Activated CD4-positive, alpha-beta memory T cell treated with anti-CD3 and anti-CD28 coated beads for 36 hours (primary cell): ENCODE data around the gene THUMPD3. TPM values are rescaled to one million over a fixed set of nuclear protein-coding genes. Genes with fewer than 3 reads are reported as not detected.

Experiments used
- CTCF ChIA-PET: fragments of 350-600 bp; sonication (Branson Sonifier 250); formaldehyde crosslinking; loops from one replicate; lab custom pipeline; 2021; ENCODE audit warnings: antibody characterized with exemption, inconsistent platforms; lab: Charles Lee
- POLR2A ChIA-PET: fragments of 350-600 bp; sonication (Branson Sonifier 250); formaldehyde crosslinking; loops from one replicate; lab custom pipeline; 2021; ENCODE audit warnings: antibody characterized with exemption; lab: Charles Lee
- DNase-seq: peaks from one replicate; pipeline ENCODE4 v3.0.0-alpha.2; 2020
- H3K27ac Mint-ChIP-seq: one replicate; pipeline ENCODE4 v1.8.0; 2021; ENCODE audit warnings: mixed read lengths
- H3K27me3 Mint-ChIP-seq: one replicate; pipeline ENCODE4 v1.8.0; 2021; ENCODE audit warnings: mixed read lengths
- H3K36me3 Mint-ChIP-seq: one replicate; pipeline ENCODE4 v1.8.0; 2021; ENCODE audit warnings: mixed read lengths
- H3K4me1 Mint-ChIP-seq: one replicate; pipeline ENCODE4 v1.8.0; 2021; ENCODE audit warnings: low read depth, mixed read lengths
- H3K4me3 Mint-ChIP-seq: one replicate; pipeline ENCODE4 v1.8.0; 2021; ENCODE audit warnings: mild to moderate bottlenecking, mixed read lengths
- H3K9me3 Mint-ChIP-seq: one replicate; pipeline ENCODE4 v1.8.0; 2021; ENCODE audit warnings: mixed read lengths
- intact Hi-C: fragments of 100-400 bp; cut with micrococcal nuclease; formaldehyde crosslinking; loops from one replicate; pipeline ENCODE4 v1.15.1; 2023
- total RNA-seq, 2 experiments: library from RNA; stranded (reverse); gene quantifications; one replicate each; pipeline ENCODE4 v1.2.3, GENCODE V29; 2021

THUMPD3 gene
- total RNA-seq, 2 experiments from 2014 or later = 55.8 to 60.6 TPM

GRCh38 chr3:9399337-9399703 is 36.5 kb downstream of the THUMPD3 start:
- ChIA-PET CTCF (interaction anchor here (0.8 to 1.3 kb wide), 5 partner anchors 13 to 328 kb away, joined by 3 to 4 read pairs (median 3); no protein-coding TSS in a partner anchor), POLR2A (interaction anchor here (0.7 to 5.8 kb wide), 5 partner anchors 17 to 333 kb away, joined by 3 to 72 read pairs (median 3); partner anchors contain the start of gene THUMPD3)
- Mint-ChIP-seq H3K27ac (peak overlapping the region; percentile 78), H3K36me3 (peaks cover 35% of the 10 kb centered on the region), H3K4me1 (peaks cover 60% of the 10 kb centered on the region), H3K9me3 (no peaks in the 10 kb centered on the region), H3K4me3 (peak overlapping the region; percentile 94), H3K27me3 (no peaks in the 10 kb centered on the region)
- intact Hi-C loops = loop anchor here (1.0 to 10.0 kb wide), 5 partner anchors 11 to 533 kb away; partner anchors contain the start of genes ARPC4, CRELD1, JAGN1 and TADA3
- DNase-seq = no peak

GRCh38 chr3:9399746-9400145 is 36.9 kb downstream of the THUMPD3 start:
- Mint-ChIP-seq H3K9me3 (no peaks in the 10 kb centered on the region), H3K4me1 (peaks cover 60% of the 10 kb centered on the region), H3K27me3 (no peaks in the 10 kb centered on the region), H3K36me3 (peaks cover 31% of the 10 kb centered on the region), H3K27ac (peak overlapping the region; percentile 78), H3K4me3 (peak overlapping the region; percentile 94)
- DNase-seq = peak; percentile 37
- POLR2A ChIA-PET = interaction anchor here (0.9 to 5.8 kb wide), 4 partner anchors 17 to 333 kb away, joined by 3 to 72 read pairs (median 4); partner anchors contain the start of gene THUMPD3
- intact Hi-C loops = loop anchor here (1.0 to 10.0 kb wide), 5 partner anchors 11 to 533 kb away; partner anchors contain the start of genes ARPC4, CRELD1, JAGN1 and TADA3
- CTCF ChIA-PET = interaction anchor here (0.8 to 1.3 kb wide), 5 partner anchors 13 to 327 kb away, joined by 3 to 4 read pairs (median 3); no protein-coding TSS in a partner anchor

- H3K27ac Mint-ChIP-seq = no peak overlapping the region
- no peaks in the 10 kb centered on the region for H3K27me3 Mint-ChIP-seq
- H3K4me3 Mint-ChIP-seq = no peak overlapping the region
- DNase-seq = no peak
- ChIA-PET POLR2A (interaction anchor here (0.6 to 5.8 kb wide), 2 partner anchors 20 to 38 kb away, joined by 4 to 72 read pairs; partner anchors contain the start of gene THUMPD3), CTCF (no interaction called here)
- peaks cover 58% of the 10 kb centered on the region for H3K4me1 Mint-ChIP-seq
- peaks cover 22% of the 10 kb centered on the region for H3K36me3 Mint-ChIP-seq
- H3K9me3 Mint-ChIP-seq = no peaks in the 10 kb centered on the region
- intact Hi-C loops = no loop called here
These were observed 37.8 kb downstream of the THUMPD3 start for GRCh38 chr3:9400616-9401015.

- no peak for DNase-seq
- Mint-ChIP-seq H3K27ac (peak overlapping the region; percentile 9), H3K4me1 (peaks cover 59% of the 10 kb centered on the region), H3K4me3 (no peak overlapping the region), H3K9me3 (no peaks in the 10 kb centered on the region), H3K36me3 (peaks cover 17% of the 10 kb centered on the region), H3K27me3 (no peaks in the 10 kb centered on the region)
- intact Hi-C loops = loop anchor here (1.0 kb wide), 1 partner anchor 18 kb away; no protein-coding TSS in a partner anchor
- POLR2A ChIA-PET = no interaction called here
- CTCF ChIA-PET = no interaction called here
These were observed 39.1 kb downstream of the THUMPD3 start for GRCh38 chr3:9401986-9402385.

- no peak for DNase-seq
- Mint-ChIP-seq H3K27me3 (no peaks in the 10 kb centered on the region), H3K27ac (no peak overlapping the region), H3K9me3 (no peaks in the 10 kb centered on the region), H3K36me3 (peaks cover 17% of the 10 kb centered on the region), H3K4me3 (no peak overlapping the region), H3K4me1 (peaks cover 65% of the 10 kb centered on the region)
- CTCF ChIA-PET = interaction anchor here (1.1 kb wide), 1 partner anchor 101 kb away, joined by 3 read pairs; no protein-coding TSS in a partner anchor
- POLR2A ChIA-PET = no interaction called here
- intact Hi-C loops = loop anchor here (1.0 kb wide), 1 partner anchor 18 kb away; no protein-coding TSS in a partner anchor
These were observed 39.8 kb downstream of the THUMPD3 start for GRCh38 chr3:9402410-9403228.

GRCh38 chr3:9403463-9403862 is 40.6 kb downstream of the THUMPD3 start:
- ChIA-PET POLR2A (no interaction called here), CTCF (interaction anchor here (1.1 to 1.7 kb wide), 3 partner anchors 19 to 100 kb away, joined by 3 to 5 read pairs (median 3); no protein-coding TSS in a partner anchor)
- Mint-ChIP-seq H3K9me3 (no peaks in the 10 kb centered on the region), H3K36me3 (peaks cover 11% of the 10 kb centered on the region), H3K4me1 (peaks cover 69% of the 10 kb centered on the region), H3K27ac (no peak overlapping the region), H3K4me3 (no peak overlapping the region), H3K27me3 (no peaks in the 10 kb centered on the region)
- intact Hi-C loops = no loop called here
- DNase-seq = no peak

- CTCF ChIA-PET = interaction anchor here (0.9 to 1.8 kb wide), 4 partner anchors 9 to 51 kb away, joined by 3 to 5 read pairs (median 4); no protein-coding TSS in a partner anchor
- Mint-ChIP-seq H3K4me3 (no peak overlapping the region), H3K9me3 (no peaks in the 10 kb centered on the region), H3K4me1 (peaks cover 74% of the 10 kb centered on the region), H3K27ac (no peak overlapping the region), H3K36me3 (peaks cover 3% of the 10 kb centered on the region), H3K27me3 (no peaks in the 10 kb centered on the region)
- intact Hi-C loops = no loop called here
- DNase-seq = no peak
- POLR2A ChIA-PET = interaction anchor here (0.8 to 1.3 kb wide), 3 partner anchors 8 to 12 kb away, joined by 3 to 10 read pairs (median 3); no protein-coding TSS in a partner anchor
These were observed 41.8 kb downstream of the THUMPD3 start for GRCh38 chr3:9404680-9405079.

GRCh38 chr3:9405756-9406155 is 42.9 kb downstream of the THUMPD3 start:
- peaks cover 2% of the 10 kb centered on the region for H3K36me3 Mint-ChIP-seq
- H3K27me3 Mint-ChIP-seq = no peaks in the 10 kb centered on the region
- ChIA-PET CTCF (interaction anchor here (1.8 kb wide), 1 partner anchor 10 kb away, joined by 4 read pairs; no protein-coding TSS in a partner anchor), POLR2A (interaction anchor here (1.3 kb wide), 1 partner anchor 9 kb away, joined by 10 read pairs; no protein-coding TSS in a partner anchor)
- H3K4me3 Mint-ChIP-seq = no peak overlapping the region
- H3K9me3 Mint-ChIP-seq = no peaks in the 10 kb centered on the region
- peaks cover 75% of the 10 kb centered on the region for H3K4me1 Mint-ChIP-seq
- DNase-seq = no peak
- intact Hi-C loops = no loop called here
- no peak overlapping the region for H3K27ac Mint-ChIP-seq

GRCh38 chr3:9406856-9407626 is 44.2 kb downstream of the THUMPD3 start:
- Mint-ChIP-seq H3K4me1 (peaks cover 68% of the 10 kb centered on the region), H3K9me3 (no peaks in the 10 kb centered on the region), H3K4me3 (no peak overlapping the region), H3K27ac (no peak overlapping the region), H3K27me3 (no peaks in the 10 kb centered on the region), H3K36me3 (peaks cover 2% of the 10 kb centered on the region)
- intact Hi-C loops = no loop called here
- ChIA-PET CTCF (interaction anchor here (0.7 kb wide), 1 partner anchor 12 kb away, joined by 3 read pairs; no protein-coding TSS in a partner anchor), POLR2A (interaction anchor here (2.4 kb wide), 1 partner anchor 10 kb away, joined by 5 read pairs; no protein-coding TSS in a partner anchor)
- no peak for DNase-seq

- H3K9me3 Mint-ChIP-seq = no peaks in the 10 kb centered on the region
- POLR2A ChIA-PET = interaction anchor here (2.4 kb wide), 1 partner anchor 11 kb away, joined by 5 read pairs; no protein-coding TSS in a partner anchor
- CTCF ChIA-PET = no interaction called here
These were observed 45.2 kb downstream of the THUMPD3 start for GRCh38 chr3:9408061-9408460.

GRCh38 chr3:9408546-9408945 is 45.7 kb downstream of the THUMPD3 start:
- no peak overlapping the region for H3K27ac Mint-ChIP-seq
- no peak for DNase-seq
- no peak overlapping the region for H3K4me3 Mint-ChIP-seq
- H3K36me3 Mint-ChIP-seq = peaks cover 4% of the 10 kb centered on the region
- no peaks in the 10 kb centered on the region for H3K27me3 Mint-ChIP-seq
- H3K9me3 Mint-ChIP-seq = no peaks in the 10 kb centered on the region
- ChIA-PET CTCF (no interaction called here), POLR2A (interaction anchor here (2.4 kb wide), 1 partner anchor 12 kb away, joined by 5 read pairs; no protein-coding TSS in a partner anchor)
- intact Hi-C loops = no loop called here
- peaks cover 63% of the 10 kb centered on the region for H3K4me1 Mint-ChIP-seq

More at GRCh38 chr3:9408061-9408460, 45.2 kb downstream of the THUMPD3 start:
- Mint-ChIP-seq H3K27me3 (no peaks in the 10 kb centered on the region), H3K4me3 (no peak overlapping the region), H3K36me3 (peaks cover 2% of the 10 kb centered on the region), H3K4me1 (peaks cover 65% of the 10 kb centered on the region), H3K27ac (no peak overlapping the region)
- intact Hi-C loops = no loop called here
- no peak for DNase-seq
